GM12801 (cell line): ENCODE results near the gene LRRC46.

Experiments used
- CTCF ChIP-seq: IDR thresholded peaks from one replicate; pipeline ENCODE4 v1.5.1; 2011; ENCODE audit warnings: control low read depth; ENCODE audit not compliant: insufficient read length; ENCODE audit errors: extremely low read depth

Gene LRRC46

GRCh38 chr17:47806026-47806912, 25.2 kb upstream of the LRRC46 start:
- TF ChIP-seq CTCF, result no peak

GRCh38 chr17:47806913-47807255, 24.6 kb upstream of the LRRC46 start:
- TF ChIP-seq CTCF, result no peak

GRCh38 chr17:47807421-47807820, 24.0 kb upstream of the LRRC46 start:
- TF ChIP-seq CTCF, result no peak

- no peak for TF ChIP-seq CTCF
Observed at GRCh38 chr17:47808036-47808829, 23.2 kb upstream of the LRRC46 start.

- TF ChIP-seq CTCF, result no peak
Observed at GRCh38 chr17:47808830-47809480, 22.5 kb upstream of the LRRC46 start.

GRCh38 chr17:47810200-47810821, 21.2 kb upstream of the LRRC46 start:
- TF ChIP-seq CTCF, result no peak
